B cell (primary cell): Measurements from ENCODE around the gene NIPAL1. TPM values are rescaled to one million over a fixed set of nuclear protein-coding genes. Genes with fewer than 3 reads are reported as not detected.

Source experiments
- ATAC-seq: fragments of 200-7000 bp; cut with Tn5 transposase; one replicate; pipeline ENCODE4 v1.10.0; 2021; ENCODE audit warnings: low read depth, mild to moderate bottlenecking, moderate number of reproducible peaks, moderate library complexity
- CTCF ChIA-PET: fragments of 350-600 bp; sonication (Branson Sonifier 250); formaldehyde crosslinking; loops from one replicate; lab custom pipeline; 2021; ENCODE audit warnings: antibody characterized with exemption, inconsistent platforms; lab: Charles Lee
- POLR2A ChIA-PET: fragments of 350-600 bp; sonication (Branson Sonifier 250); formaldehyde crosslinking; loops from one replicate; lab custom pipeline; 2021; ENCODE audit warnings: antibody characterized with exemption; lab: Charles Lee
- DNase-seq: peaks from one replicate; pipeline ENCODE4 v3.0.0; 2013
- H2AFZ ChIP-seq: 2 replicates; pipeline ENCODE4 v1.6.1; 2012; ENCODE audit warnings: mild to moderate bottlenecking, low read depth, low read length; ENCODE audit not compliant: insufficient read depth, poor library complexity, severe bottlenecking
- H3K27ac ChIP-seq, 2 donors: 1 replicate in 1 of 2; 2 replicates in 1 of 2; pipeline ENCODE4 v1.5.1; 2012 to 2013; ENCODE audit warnings: low read length in 2 of 2, mild to moderate bottlenecking in 2 of 2, moderate library complexity in 1 of 2
- H3K27me3 ChIP-seq, 4 experiments: fragments of 200-600 bp in 1 of 4; sonication (generic) in 1 of 4; replicated peaks in 1 of 4; 1 replicate in 2 of 4; 2 replicates in 2 of 4; pipeline versions ENCODE4 v1.6.1 to v1.7.0; 2013 to 2016; ENCODE audit warnings: low read length in 3 of 4, mild to moderate bottlenecking in 2 of 4, mixed read lengths in 1 of 4, moderate library complexity in 1 of 4; ENCODE audit not compliant: insufficient read depth in 4 of 4, control insufficient read depth in 3 of 4; ENCODE audit errors: control extremely low read depth in 1 of 4
- H3K36me3 ChIP-seq, 2 experiments: replicated peaks in 1 of 2; 1 replicate in 1 of 2; 2 replicates in 1 of 2; pipeline versions ENCODE4 v1.6.1 to v1.7.1; 2013; ENCODE audit warnings: low read length in 1 of 2; ENCODE audit not compliant: insufficient read depth in 2 of 2, control insufficient read depth in 1 of 2; ENCODE audit errors: control extremely low read depth in 1 of 2, extremely low read depth in 1 of 2
- H3K4me1 ChIP-seq, 2 donors: fragments of 200-600 bp in 1 of 2; sonication (generic) in 1 of 2; 1 replicate in 1 of 2; 2 replicates in 1 of 2; pipeline versions ENCODE4 v1.5.1 to v1.6.1; 2013 to 2017; ENCODE audit warnings: low read length in 2 of 2; ENCODE audit not compliant: control insufficient read depth in 2 of 2, insufficient read depth in 2 of 2
- H3K4me2 ChIP-seq: replicated peaks from 2 replicates; pipeline ENCODE3; 2012; ENCODE audit warnings: mild to moderate bottlenecking, low read depth, low read length; ENCODE audit not compliant: poor library complexity, severe bottlenecking
- H3K4me3 ChIP-seq, 5 experiments: fragments of 200-600 bp in 1 of 5; sonication (generic) in 1 of 5; 1 replicate in 3 of 5; 2 replicates in 2 of 5; pipeline versions ENCODE4 v1.5.1 to v1.7.0; 2011 to 2016; ENCODE audit warnings: low read length in 4 of 5, mild to moderate bottlenecking in 4 of 5, low read depth in 2 of 5, control low read depth in 1 of 5, moderate library complexity in 1 of 5; ENCODE audit not compliant: insufficient read depth in 1 of 5; ENCODE audit errors: control extremely low read depth in 1 of 5, extremely low read depth in 1 of 5
- H3K79me2 ChIP-seq: fragments of 200-600 bp; sonication (generic); one replicate; pipeline ENCODE4 v1.6.0; 2016; ENCODE audit warnings: low read length; ENCODE audit not compliant: control insufficient read depth, insufficient read depth
- H3K9ac ChIP-seq: fragments of 200-600 bp; sonication (generic); 2 replicates; pipeline ENCODE4 v1.6.1; 2017; ENCODE audit warnings: mild to moderate bottlenecking, low read length, moderate library complexity
- H3K9me3 ChIP-seq, 3 donors: one replicate each; pipeline versions ENCODE4 v1.6.1 to v1.7.1; 2013; ENCODE audit warnings: low read length in 2 of 3; ENCODE audit not compliant: control insufficient read depth in 2 of 3, insufficient read depth in 1 of 3; ENCODE audit errors: control extremely low read depth in 1 of 3
- H4K20me1 ChIP-seq: 2 replicates; pipeline ENCODE4 v1.6.0; 2012; ENCODE audit warnings: mild to moderate bottlenecking, low read length; ENCODE audit not compliant: insufficient read depth, control insufficient read depth, poor library complexity, severe bottlenecking
- H3K27ac Mint-ChIP-seq: one replicate; pipeline ENCODE4 v1.8.0; 2021; ENCODE audit warnings: mixed read lengths
- H3K27me3 Mint-ChIP-seq: one replicate; pipeline ENCODE4 v1.8.0; 2021; ENCODE audit warnings: mixed read lengths
- H3K4me1 Mint-ChIP-seq: one replicate; pipeline ENCODE4 v1.8.0; 2021; ENCODE audit warnings: mixed read lengths
- H3K4me3 Mint-ChIP-seq: one replicate; pipeline ENCODE4 v1.8.0; 2021; ENCODE audit warnings: mixed read lengths
- H3K9me3 Mint-ChIP-seq: one replicate; pipeline ENCODE4 v1.8.0; 2022; ENCODE audit warnings: mixed read lengths; ENCODE audit not compliant: insufficient read depth
- EZH2 ChIP-seq: IDR thresholded peaks from 2 replicates; pipeline ENCODE4 v1.6.1; 2012; ENCODE audit warnings: borderline replicate concordance, low read depth, mild to moderate bottlenecking, moderate library complexity, low read length; ENCODE audit not compliant: insufficient read depth, poor library complexity, severe bottlenecking
- intact Hi-C: fragments of 100-400 bp; cut with micrococcal nuclease; formaldehyde crosslinking; loops from one replicate; pipeline ENCODE4 v1.10.0; 2022
- polyA plus RNA-seq: library from polyadenylated mRNA; depleted of rRNA; stranded (reverse); fragments of >200 nt; gene quantifications from 2 replicates; pipeline ENCODE4 v1.2.3, GENCODE V29; 2012
- total RNA-seq, 2 donors: library from RNA; stranded (reverse); fragments of 120-200 nt in 1 of 2; gene quantifications; 1 replicate in 1 of 2; 2 replicates in 1 of 2; pipeline versions ENCODE4 v1.2.3 to v1.2.4, GENCODE V29; 2013 to 2022
- TF ChIP-seq, protein P1 (sequence below): fragments of 200-600 bp; IDR thresholded peaks from one replicate; pipeline ENCODE4 v1.8.0; 2022; ENCODE audit warnings: antibody characterized with exemption, mild to moderate bottlenecking

NIPAL1 gene
- total and polyA plus RNA-seq, 2 donors (not counting 1 experiment from before 2014, with no cell fraction given) = 0.24 to 1.1 TPM

DNA sequence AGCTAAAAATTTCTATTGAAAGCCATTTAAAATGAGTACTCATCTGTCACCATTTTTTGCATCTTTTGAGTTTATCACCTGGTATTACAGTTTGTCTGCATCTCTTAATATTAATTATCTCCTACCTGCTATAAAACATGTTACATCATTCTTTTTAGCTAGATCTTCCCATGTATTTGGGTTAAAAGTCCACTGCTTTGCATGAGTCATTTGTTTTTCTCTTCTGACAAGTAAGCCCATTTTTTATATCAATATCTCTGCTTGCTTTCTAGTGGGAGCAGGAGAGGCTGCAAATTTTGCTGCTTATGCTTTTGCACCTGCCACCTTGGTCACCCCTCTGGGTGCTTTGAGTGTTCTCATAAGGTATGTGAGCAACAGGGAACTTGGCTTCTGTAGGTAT, 16.1 kb downstream of the NIPAL1 start:
- H3K4me2 ChIP-seq = no peak overlapping the region
- H3K4me1 ChIP-seq = peaks cover 33 to 35% of the 10 kb centered on the region in 2 donors

DNA sequence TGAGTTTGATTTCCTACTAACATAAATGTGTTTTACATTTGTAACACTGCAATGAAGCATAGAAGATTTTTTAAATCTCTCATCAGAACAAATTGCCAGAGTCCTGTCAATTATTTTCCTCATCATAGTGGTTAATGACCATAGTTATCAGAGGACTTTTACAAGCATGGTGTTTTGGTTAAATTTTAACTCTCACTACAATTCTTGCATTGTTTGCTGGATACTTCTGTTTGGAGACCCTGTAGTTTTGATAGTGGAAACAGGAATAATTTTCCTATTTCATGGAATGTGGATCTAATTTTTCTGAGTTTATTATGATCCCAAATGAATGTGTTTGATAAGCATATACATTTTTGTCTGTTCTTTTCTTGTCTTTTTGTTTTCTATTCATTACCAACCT, 16.8 kb downstream of the NIPAL1 start:
- H3K27me3 Mint-ChIP-seq = peaks cover 7% of the 10 kb centered on the region
- Histone ChIP-seq H2AFZ (no peak overlapping the region), H3K9me3 (peaks cover 0 to 3% (median 0%) of the 10 kb centered on the region in 3 donors), H3K9ac (no peak overlapping the region), H3K4me1 (peaks cover 35 to 37% of the 10 kb centered on the region in 2 donors), H3K4me3 (no peak overlapping the region), H3K27ac (no peak overlapping the region), H4K20me1 (no peaks in the 10 kb centered on the region), H3K27me3 (no peaks in the 10 kb centered on the region), H3K79me2 (no peaks in the 10 kb centered on the region), H3K4me2 (no peak overlapping the region), H3K36me3 (no peaks in the 10 kb centered on the region)
- no peak overlapping the region for H3K4me3 Mint-ChIP-seq
- intact Hi-C loops = no loop called here
- H3K9me3 Mint-ChIP-seq = no peaks in the 10 kb centered on the region
- ATAC-seq (no peak), DNase-seq (no peak)
- POLR2A ChIA-PET = interaction anchor here (1.3 kb wide), 1 partner anchor 54 kb away, joined by 3 read pairs; no protein-coding TSS in a partner anchor
- H3K4me1 Mint-ChIP-seq = peaks cover 42% of the 10 kb centered on the region
- TF ChIP-seq, protein P1, sequence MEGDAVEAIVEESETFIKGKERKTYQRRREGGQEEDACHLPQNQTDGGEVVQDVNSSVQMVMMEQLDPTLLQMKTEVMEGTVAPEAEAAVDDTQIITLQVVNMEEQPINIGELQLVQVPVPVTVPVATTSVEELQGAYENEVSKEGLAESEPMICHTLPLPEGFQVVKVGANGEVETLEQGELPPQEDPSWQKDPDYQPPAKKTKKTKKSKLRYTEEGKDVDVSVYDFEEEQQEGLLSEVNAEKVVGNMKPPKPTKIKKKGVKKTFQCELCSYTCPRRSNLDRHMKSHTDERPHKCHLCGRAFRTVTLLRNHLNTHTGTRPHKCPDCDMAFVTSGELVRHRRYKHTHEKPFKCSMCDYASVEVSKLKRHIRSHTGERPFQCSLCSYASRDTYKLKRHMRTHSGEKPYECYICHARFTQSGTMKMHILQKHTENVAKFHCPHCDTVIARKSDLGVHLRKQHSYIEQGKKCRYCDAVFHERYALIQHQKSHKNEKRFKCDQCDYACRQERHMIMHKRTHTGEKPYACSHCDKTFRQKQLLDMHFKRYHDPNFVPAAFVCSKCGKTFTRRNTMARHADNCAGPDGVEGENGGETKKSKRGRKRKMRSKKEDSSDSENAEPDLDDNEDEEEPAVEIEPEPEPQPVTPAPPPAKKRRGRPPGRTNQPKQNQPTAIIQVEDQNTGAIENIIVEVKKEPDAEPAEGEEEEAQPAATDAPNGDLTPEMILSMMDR = no peak
- no peak for TF ChIP-seq EZH2
- no peak overlapping the region for H3K27ac Mint-ChIP-seq
- CTCF ChIA-PET = interaction anchor here (1.2 to 6.7 kb wide), 10 partner anchors 14 to 76 kb away, joined by 3 to 86 read pairs (median 8); no protein-coding TSS in a partner anchor

More for the DNA sequence above, 16.1 kb downstream of the NIPAL1 start:
- no peak overlapping the region for H3K4me3 ChIP-seq
- Mint-ChIP-seq H3K9me3 (no peaks in the 10 kb centered on the region), H3K27ac (no peak overlapping the region), H3K4me3 (no peak overlapping the region), H3K4me1 (peaks cover 45% of the 10 kb centered on the region), H3K27me3 (peaks cover 7% of the 10 kb centered on the region)
- no peaks in the 10 kb centered on the region for H3K36me3 ChIP-seq
- H3K9me3 ChIP-seq = peaks cover 0 to 3% (median 0%) of the 10 kb centered on the region in 3 donors
- peaks cover 0 to under 1% (median 0%) of the 10 kb centered on the region in 4 experiments for H3K27me3 ChIP-seq
- H4K20me1 ChIP-seq = no peaks in the 10 kb centered on the region
- H3K9ac ChIP-seq = no peak overlapping the region
- no peak overlapping the region for H2AFZ ChIP-seq
- no peaks in the 10 kb centered on the region for H3K79me2 ChIP-seq
- TF ChIP-seq, protein P1 = no peak
- TF ChIP-seq EZH2 = no peak
- no peak overlapping the region for H3K27ac ChIP-seq
- ChIA-PET CTCF (interaction anchor here (0.8 to 6.7 kb wide), 9 partner anchors 14 to 108 kb away, joined by 3 to 86 read pairs (median 3); no protein-coding TSS in a partner anchor), POLR2A (no interaction called here)
- ATAC-seq (no peak), DNase-seq (no peak)
- intact Hi-C loops = no loop called here
